ENCODE measurements around the gene IL36A. TPM values are rescaled to one million over a fixed set of nuclear protein-coding genes. Genes with fewer than 3 reads are reported as not detected.

IL36A gene
- total and polyA plus RNA-seq, 4 donors, result not detected

- Histone ChIP-seq H3K4me1 (ENCODE audit: control insufficient read depth in 5 of 5, insufficient read depth in 5 of 5, low read length in 5 of 5) (no peaks in the 10 kb centered on the region), H3K27ac (ENCODE audit: low read depth in 1 of 2, low read length in 1 of 2) (no peak overlapping the region), H3K27me3 (ENCODE audit: control insufficient read depth in 3 of 3, insufficient read depth in 3 of 3, low read length in 2 of 3) (no peaks in the 10 kb centered on the region), H3K36me3 (ENCODE audit: control insufficient read depth in 4 of 4, insufficient read depth in 4 of 4, low read length in 4 of 4) (no peaks in the 10 kb centered on the region), H3K9ac (ENCODE audit: insufficient read depth in 1 of 2, low read length in 2 of 2) (no peak overlapping the region), H3K4me3 (no peak overlapping the region), H3K9me3 (ENCODE audit: control insufficient read depth in 4 of 4, insufficient read depth in 3 of 4, low read length in 3 of 4) (peaks cover 0 to 9% (median 6%) of the 10 kb centered on the region in 4 donors)
- DNase-seq (no peak), ATAC-seq (ENCODE audit: insufficient read depth, low FRiP score) (no peak)
- 83 to 86% methylated on average over 3 of the region's 3 CpGs for WGBS, 2 donors
- no peak for TF ChIP-seq CTCF (IDR thresholded peaks at IDR 0.05; ENCODE audit: control extremely low read depth, extremely low read depth)
These were observed 15.6 kb upstream of the IL36A start for GRCh38 chr2:112989611-112990010.

GRCh38 chr2:112993831-112994230, 11.4 kb upstream of the IL36A start:
- Histone ChIP-seq H3K36me3 (ENCODE audit: control insufficient read depth in 4 of 4, insufficient read depth in 4 of 4, low read length in 4 of 4) (no peaks in the 10 kb centered on the region), H3K9ac (ENCODE audit: insufficient read depth in 1 of 2, low read length in 2 of 2) (no peak overlapping the region), H3K4me1 (ENCODE audit: control insufficient read depth in 5 of 5, insufficient read depth in 5 of 5, low read length in 5 of 5) (peaks cover 0 to 7% (median 0%) of the 10 kb centered on the region in 5 donors), H3K27ac (ENCODE audit: low read depth in 1 of 2, low read length in 1 of 2) (no peak overlapping the region), H3K9me3 (ENCODE audit: control insufficient read depth in 4 of 4, insufficient read depth in 3 of 4, low read length in 3 of 4) (peaks cover 0 to 9% (median 6%) of the 10 kb centered on the region in 4 donors), H3K4me3 (no peak overlapping the region), H3K27me3 (ENCODE audit: control insufficient read depth in 3 of 3, insufficient read depth in 3 of 3, low read length in 2 of 3) (no peaks in the 10 kb centered on the region)
- no peak for TF ChIP-seq CTCF (IDR thresholded peaks at IDR 0.05; ENCODE audit: control extremely low read depth, extremely low read depth)
- DNase-seq (no peak), ATAC-seq (ENCODE audit: insufficient read depth, low FRiP score) (no peak)

- no peak overlapping the region for H3K27ac ChIP-seq (ENCODE audit: low read depth in 1 of 2, low read length in 1 of 2)
- DNase-seq (no peak), ATAC-seq (ENCODE audit: insufficient read depth, low FRiP score) (no peak)
- H3K9ac ChIP-seq (ENCODE audit: insufficient read depth in 1 of 2, low read length in 2 of 2), result no peak overlapping the region
- H3K9me3 ChIP-seq (ENCODE audit: control insufficient read depth in 4 of 4, insufficient read depth in 3 of 4, low read length in 3 of 4), result peaks cover 0 to 9% (median 8%) of the 10 kb centered on the region in 4 donors
- H3K36me3 ChIP-seq (ENCODE audit: control insufficient read depth in 4 of 4, insufficient read depth in 4 of 4, low read length in 4 of 4), result no peaks in the 10 kb centered on the region
- 93 to 98% methylated on average over 2 of the region's 2 CpGs for WGBS, 2 donors
- no peak for TF ChIP-seq CTCF (IDR thresholded peaks at IDR 0.05; ENCODE audit: control extremely low read depth, extremely low read depth)
- H3K4me3 ChIP-seq, result no peak overlapping the region
- no peaks in the 10 kb centered on the region for H3K27me3 ChIP-seq (ENCODE audit: control insufficient read depth in 3 of 3, insufficient read depth in 3 of 3, low read length in 2 of 3)
- peaks cover 0 to 7% (median 0%) of the 10 kb centered on the region in 5 donors for H3K4me1 ChIP-seq (ENCODE audit: control insufficient read depth in 5 of 5, insufficient read depth in 5 of 5, low read length in 5 of 5)
These were observed 10.6 kb upstream of the IL36A start for GRCh38 chr2:112994648-112995047.

GRCh38 chr2:112995346-112995920, 9.8 kb upstream of the IL36A start:
- DNase-seq, result no peak
- Histone ChIP-seq H3K9ac (ENCODE audit: insufficient read depth in 1 of 2, low read length in 2 of 2) (no peak overlapping the region), H3K4me1 (ENCODE audit: control insufficient read depth in 5 of 5, insufficient read depth in 5 of 5, low read length in 5 of 5) (peaks cover 0 to 7% (median 0%) of the 10 kb centered on the region in 5 donors), H3K27me3 (ENCODE audit: control insufficient read depth in 3 of 3, insufficient read depth in 3 of 3, low read length in 2 of 3) (no peaks in the 10 kb centered on the region), H3K27ac (ENCODE audit: low read depth in 1 of 2, low read length in 1 of 2) (no peak overlapping the region), H3K36me3 (ENCODE audit: control insufficient read depth in 4 of 4, insufficient read depth in 4 of 4, low read length in 4 of 4) (no peaks in the 10 kb centered on the region), H3K9me3 (ENCODE audit: control insufficient read depth in 4 of 4, insufficient read depth in 3 of 4, low read length in 3 of 4) (peaks cover 0 to 15% (median 8%) of the 10 kb centered on the region in 4 donors), H3K4me3 (no peak overlapping the region)
- ATAC-seq (ENCODE audit: insufficient read depth, low FRiP score), result no peak
- TF ChIP-seq CTCF (IDR thresholded peaks at IDR 0.05; ENCODE audit: control extremely low read depth, extremely low read depth), result no peak
- WGBS, 2 donors, result 88 to 94% methylated on average over 14 of the region's 14 CpGs

All from lung (tissue), 12 donors.